HCT116 (cell line): ENCODE data around the gene TBCD. TPM values are rescaled to one million over a fixed set of nuclear protein-coding genes. Genes with fewer than 3 reads are reported as not detected.

Experiments
- ATAC-seq: fragments of 200-7000 bp; cut with Tn5 transposase; 2 replicates; pipeline ENCODE4 v1.9.1; 2020; ENCODE audit warnings: mild to moderate bottlenecking, moderate library complexity
- BruUV-seq: library from RNA; stranded (reverse); fragments of 400-500 nt; replicated peaks from 2 replicates; lab custom pipeline; 2021; lab: Mats Ljungman, UMichigan
- CTCF ChIA-PET: fragments of 300-600 bp; sonication (Branson Sonifier 250); formaldehyde crosslinking; loops from one replicate; lab custom pipeline; 2021; ENCODE audit warnings: antibody characterized with exemption; lab: Charles Lee
- POLR2A ChIA-PET: fragments of 300-600, 350-600 bp; sonication (Branson Sonifier 250); formaldehyde crosslinking; loops from one replicate; lab custom pipeline; 2021; ENCODE audit warnings: antibody characterized with exemption; lab: Charles Lee
- RAD21 ChIA-PET, 2 experiments: fragments of 300-600 bp; sonication (Branson Sonifier 250); formaldehyde crosslinking; loops; one replicate each; lab custom pipeline; 2023; ENCODE audit warnings: low total read pairs in 2 of 2; ENCODE audit not compliant: uncharacterized antibody in 2 of 2, unreplicated experiment in 2 of 2, low non-redundant PET in 1 of 2; lab: Charles Lee
- DNase-seq: peaks from one replicate; pipeline ENCODE4 v3.0.0-alpha.2; 2010; ENCODE audit warnings: low read depth, low spot score
- H2AFZ ChIP-seq: fragments of 200-600 bp; shearing (Covaris generic), sonication (generic); 2 replicates; pipeline ENCODE4 v1.6.1; 2017; ENCODE audit warnings: low read depth, mixed run types, mixed read lengths, antibody characterized with exemption, low read length; ENCODE audit not compliant: poor library complexity, severe bottlenecking
- H3K27ac ChIP-seq: 2 replicates; pipeline ENCODE4 v1.5.1; 2012; ENCODE audit warnings: low read depth, low read length
- H3K27me3 ChIP-seq: fragments of 200-600 bp; sonication (generic); 2 replicates; pipeline ENCODE4 v1.6.1; 2016; ENCODE audit warnings: mixed run types, low read length, mixed read lengths; ENCODE audit not compliant: insufficient read depth
- H3K36me3 ChIP-seq, 2 experiments: fragments of 200-500 bp in 1 of 2; fragments of 200-600 bp in 1 of 2; sonication (Bioruptor generic) in 1 of 2; sonication (generic) in 1 of 2; 2 replicates each; pipeline versions ENCODE4 v1.5.1 to v1.6.1; 2014 to 2016; ENCODE audit warnings: low read length in 2 of 2, inconsistent platforms in 1 of 2, mixed read lengths in 1 of 2, mixed run types in 1 of 2; ENCODE audit not compliant: insufficient read depth in 2 of 2, control insufficient read depth in 1 of 2
- H3K4me1 ChIP-seq, 2 experiments: fragments of 200-600 bp in 1 of 2; sonication (generic) in 1 of 2; 2 replicates each; pipeline versions ENCODE4 v1.5.1 to v1.6.1; 2012 to 2017; ENCODE audit warnings: low read length in 2 of 2, inconsistent platforms in 1 of 2, mild to moderate bottlenecking in 1 of 2, mixed read lengths in 1 of 2, mixed run types in 1 of 2, moderate library complexity in 1 of 2; ENCODE audit not compliant: insufficient read depth in 2 of 2, control insufficient read depth in 1 of 2
- H3K4me2 ChIP-seq: fragments of 200-600 bp; sonication (generic); 2 replicates; pipeline ENCODE4 v1.6.1; 2017; ENCODE audit warnings: mixed run types, low read length, mixed read lengths
- H3K4me3 ChIP-seq, 2 experiments: fragments of 200-600 bp in 1 of 2; sonication (generic) in 1 of 2; replicated peaks in 1 of 2; 2 replicates each; pipeline ENCODE4 v1.5.1; 2011 to 2016; ENCODE audit warnings: low read length in 2 of 2, control low read depth in 1 of 2, low read depth in 1 of 2, mild to moderate bottlenecking in 1 of 2, mixed read lengths in 1 of 2, mixed run types in 1 of 2
- H3K79me2 ChIP-seq: fragments of 200-600 bp; sonication (generic); 2 replicates; pipeline ENCODE4 v1.6.1; 2017; ENCODE audit warnings: mild to moderate bottlenecking, mixed run types, low read length, moderate library complexity, mixed read lengths; ENCODE audit not compliant: insufficient read depth
- H3K9ac ChIP-seq: fragments of 200-600 bp; sonication (generic); 2 replicates; pipeline ENCODE4 v1.6.1; 2016; ENCODE audit warnings: low read length, mixed read lengths
- H3K9me2 ChIP-seq: fragments of 200-600 bp; sonication (generic), shearing (Covaris generic); 2 replicates; pipeline ENCODE4 v1.6.1; 2017; ENCODE audit warnings: mixed run types, mild to moderate bottlenecking, moderate library complexity; ENCODE audit not compliant: insufficient read depth
- H3K9me3 ChIP-seq, 2 experiments: fragments of 200-500 bp in 1 of 2; fragments of 200-600 bp in 1 of 2; sonication (Bioruptor generic) in 1 of 2; sonication (generic) in 1 of 2; 2 replicates each; pipeline ENCODE4 v1.6.1; 2014 to 2017; ENCODE audit warnings: low read length in 2 of 2, mixed read lengths in 2 of 2, inconsistent platforms in 1 of 2, low read depth in 1 of 2, mild to moderate bottlenecking in 1 of 2, mixed run types in 1 of 2, moderate library complexity in 1 of 2; ENCODE audit not compliant: control insufficient read depth in 1 of 2, insufficient read depth in 1 of 2
- H4K20me1 ChIP-seq: fragments of 200-600 bp; sonication (generic), shearing (Covaris generic); 2 replicates; pipeline ENCODE4 v1.6.1; 2017; ENCODE audit warnings: mixed run types, mild to moderate bottlenecking, moderate library complexity; ENCODE audit not compliant: insufficient read depth
- CBX3 ChIP-seq: IDR thresholded peaks from 2 replicates; pipeline ENCODE4 v1.6.1; 2012; ENCODE audit warnings: low read depth
- CEBPB ChIP-seq: IDR thresholded peaks from 2 replicates; pipeline ENCODE4 v1.6.1; 2012; ENCODE audit warnings: low read depth
- EGR1 ChIP-seq: IDR thresholded peaks from 2 replicates; pipeline ENCODE4 v1.6.1; 2012; ENCODE audit warnings: low read depth
- ELF1 ChIP-seq: IDR thresholded peaks from 2 replicates; pipeline ENCODE4 v1.6.1; 2012; ENCODE audit warnings: low read depth, borderline replicate concordance
- EZH2 ChIP-seq: fragments of 200-600 bp; sonication (generic); IDR thresholded peaks from 2 replicates; pipeline ENCODE4 v1.6.1; 2017; ENCODE audit warnings: antibody characterized with exemption, mixed run types
- EZH2phosphoT487 ChIP-seq: fragments of 200-600 bp; IDR thresholded peaks from 2 replicates; pipeline ENCODE4 v1.6.1; 2018; ENCODE audit warnings: antibody characterized with exemption, borderline replicate concordance
- FOSL1 ChIP-seq: IDR thresholded peaks from 2 replicates; pipeline ENCODE4 v1.6.1; 2012; ENCODE audit warnings: low read depth
- JUND ChIP-seq: IDR thresholded peaks from 2 replicates; pipeline ENCODE4 v1.6.1; 2012
- MAX ChIP-seq: IDR thresholded peaks from 2 replicates; pipeline ENCODE4 v1.6.1; 2012
- POLR2A ChIP-seq: IDR thresholded peaks from 2 replicates; pipeline ENCODE4 v1.7.0; 2011; ENCODE audit warnings: borderline replicate concordance; ENCODE audit not compliant: insufficient read depth, insufficient read length; ENCODE audit errors: extremely low read depth
- RAD21 ChIP-seq: IDR thresholded peaks from 2 replicates; pipeline ENCODE4 v1.6.1; 2012; ENCODE audit warnings: low read depth, mild to moderate bottlenecking
- SIN3A ChIP-seq: IDR thresholded peaks from 2 replicates; pipeline ENCODE4 v1.6.1; 2012; ENCODE audit warnings: low read depth
- SP1 ChIP-seq: IDR thresholded peaks from 2 replicates; pipeline ENCODE4 v1.6.1; 2012; ENCODE audit warnings: low read depth
- TCF7L2 ChIP-seq: IDR thresholded peaks from 2 replicates; pipeline ENCODE4 v1.7.0; 2011; ENCODE audit warnings: borderline replicate concordance, inconsistent platforms; ENCODE audit not compliant: insufficient read depth, insufficient read length; ENCODE audit errors: extremely low read depth
- YY1 ChIP-seq: IDR thresholded peaks from 2 replicates; pipeline ENCODE4 v1.6.1; 2011; ENCODE audit warnings: low read length, low read depth, moderate library complexity, mild to moderate bottlenecking; ENCODE audit not compliant: insufficient replicate concordance; ENCODE audit errors: extremely low read depth
- ZBTB33 ChIP-seq: IDR thresholded peaks from 2 replicates; pipeline ENCODE4 v1.6.1; 2011; ENCODE audit warnings: mild to moderate bottlenecking, low read length, moderate library complexity; ENCODE audit not compliant: insufficient replicate concordance; ENCODE audit errors: extremely low read depth
- ZFX ChIP-seq: fragments of 450-650 bp; IDR thresholded peaks from 2 replicates; pipeline ENCODE4 v1.6.1; 2017
- intact Hi-C: fragments of 100-400 bp; cut with micrococcal nuclease; formaldehyde crosslinking; loops from 2 replicates; pipeline ENCODE4 v1.10.0; 2022
- total RNA-seq: library from RNA; stranded (reverse); gene quantifications from one replicate; pipeline ENCODE4 v1.2.1, GENCODE V29; 2021; ENCODE audit not compliant: unreplicated experiment
- TF ChIP-seq, protein P1 (sequence below), 3 experiments: fragments of 200-600 bp in 1 of 3; sonication (generic) in 1 of 3; IDR thresholded peaks in 2 of 3; conservative IDR thresholded peaks in 1 of 3; 2 replicates each; pipeline ENCODE4 v1.5.1; 2012 to 2017; ENCODE audit warnings: low read depth in 2 of 3, low read length in 2 of 3, antibody characterized with exemption in 1 of 3, borderline replicate concordance in 1 of 3, control low read depth in 1 of 3, mild to moderate bottlenecking in 1 of 3, mixed read lengths in 1 of 3, mixed run types in 1 of 3, moderate library complexity in 1 of 3; ENCODE audit not compliant: insufficient read depth in 1 of 3

Gene TBCD
- total RNA-seq, 1 experiment from 2014 or later = 152 TPM

DNA sequence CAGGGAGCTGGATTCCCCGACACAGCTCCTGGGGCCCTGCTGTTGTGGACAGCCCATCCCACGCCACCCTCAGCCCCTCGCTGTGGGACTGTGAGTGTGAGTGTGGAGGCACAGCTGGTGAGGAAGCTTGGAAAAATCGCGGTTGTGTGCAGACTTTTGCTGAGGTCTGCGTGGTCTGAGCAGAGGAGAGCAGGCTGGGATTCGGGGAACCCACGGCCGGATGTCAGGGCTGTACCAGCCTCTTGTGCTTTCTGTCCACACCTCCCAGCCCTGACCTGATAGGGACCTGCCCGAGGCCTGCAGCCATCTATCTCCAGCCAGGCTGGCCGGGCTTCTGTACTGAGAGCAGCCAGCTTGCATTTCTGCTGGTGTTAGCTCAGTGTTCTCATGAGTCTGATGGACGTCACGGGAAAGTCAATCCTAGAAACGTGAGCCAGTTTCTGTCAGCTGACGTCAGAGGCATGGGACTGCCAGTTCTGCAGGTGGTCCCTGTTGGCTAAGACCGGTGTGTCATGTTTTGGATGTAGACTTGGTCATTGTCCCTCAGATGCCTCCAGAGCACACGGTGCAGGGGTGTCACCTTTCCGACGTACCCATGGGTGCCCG lies 160.7 kb downstream of the TBCD start:
- H3K9me3 ChIP-seq = no peaks in the 10 kb centered on the region
- no peak for TF ChIP-seq ZBTB33
- TF ChIP-seq EGR1 = no peak
- TF ChIP-seq EZH2 = no peak
- TF ChIP-seq ZFX = no peak
- TF ChIP-seq TCF7L2 = no peak
- no peak for TF ChIP-seq CBX3
- TF ChIP-seq EZH2phosphoT487 = no peak
- no peak for TF ChIP-seq CEBPB
- TF ChIP-seq FOSL1 = no peak
- TF ChIP-seq YY1 = no peak
- TF ChIP-seq SIN3A = no peak
- no peak for TF ChIP-seq JUND
- TF ChIP-seq, protein P1, sequence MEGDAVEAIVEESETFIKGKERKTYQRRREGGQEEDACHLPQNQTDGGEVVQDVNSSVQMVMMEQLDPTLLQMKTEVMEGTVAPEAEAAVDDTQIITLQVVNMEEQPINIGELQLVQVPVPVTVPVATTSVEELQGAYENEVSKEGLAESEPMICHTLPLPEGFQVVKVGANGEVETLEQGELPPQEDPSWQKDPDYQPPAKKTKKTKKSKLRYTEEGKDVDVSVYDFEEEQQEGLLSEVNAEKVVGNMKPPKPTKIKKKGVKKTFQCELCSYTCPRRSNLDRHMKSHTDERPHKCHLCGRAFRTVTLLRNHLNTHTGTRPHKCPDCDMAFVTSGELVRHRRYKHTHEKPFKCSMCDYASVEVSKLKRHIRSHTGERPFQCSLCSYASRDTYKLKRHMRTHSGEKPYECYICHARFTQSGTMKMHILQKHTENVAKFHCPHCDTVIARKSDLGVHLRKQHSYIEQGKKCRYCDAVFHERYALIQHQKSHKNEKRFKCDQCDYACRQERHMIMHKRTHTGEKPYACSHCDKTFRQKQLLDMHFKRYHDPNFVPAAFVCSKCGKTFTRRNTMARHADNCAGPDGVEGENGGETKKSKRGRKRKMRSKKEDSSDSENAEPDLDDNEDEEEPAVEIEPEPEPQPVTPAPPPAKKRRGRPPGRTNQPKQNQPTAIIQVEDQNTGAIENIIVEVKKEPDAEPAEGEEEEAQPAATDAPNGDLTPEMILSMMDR (IDR thresholded peaks at IDR 0.05 in 2 of 3, conservative IDR thresholded peaks at IDR 0.05 in 1 of 3; ENCODE audit: borderline replicate concordance in 1 of 3, insufficient read depth in 1 of 3, low read depth in 2 of 3, low read length in 2 of 3) = no peak
- TF ChIP-seq POLR2A = no peak
- no peak for TF ChIP-seq ELF1
- TF ChIP-seq RAD21 = no peak
- TF ChIP-seq SP1 = no peak
- TF ChIP-seq MAX = no peak
- H3K4me3 ChIP-seq = no peak overlapping the region
- BruUV-seq = no TSS peak
- DNase-seq (no peak), ATAC-seq (no peak)
- H3K9me2 ChIP-seq = no peaks in the 10 kb centered on the region
- ChIA-PET POLR2A (no interaction called here), CTCF (interaction anchor here (3.9 kb wide), 1 partner anchor 132 kb away, joined by 26 read pairs; no protein-coding TSS in a partner anchor), RAD21 (no interaction called here)
- H3K36me3 ChIP-seq = peaks cover 0 to 12% of the 10 kb centered on the region in 2 experiments; a peak in 2 of 4 replicates
- no peak overlapping the region for H2AFZ ChIP-seq
- no peak overlapping the region for H3K4me2 ChIP-seq
- no peak overlapping the region for H3K9ac ChIP-seq
- H3K27me3 ChIP-seq = no peaks in the 10 kb centered on the region
- no peaks in the 10 kb centered on the region for H3K79me2 ChIP-seq
- no peaks in the 10 kb centered on the region for H4K20me1 ChIP-seq
- intact Hi-C loops = loop anchor here (1.0 kb wide), 1 partner anchor 130 kb away; no protein-coding TSS in a partner anchor
- H3K27ac ChIP-seq = no peak overlapping the region
- no peaks in the 10 kb centered on the region for H3K4me1 ChIP-seq
